ENCODE results near the gene CARMIL3.
"Not testable (repeated sequence)": the region's sequence is repeated elsewhere in the genome, so short reads cannot be mapped to it uniquely, and the experiment has no call there.

CARMIL3 gene, protein sequence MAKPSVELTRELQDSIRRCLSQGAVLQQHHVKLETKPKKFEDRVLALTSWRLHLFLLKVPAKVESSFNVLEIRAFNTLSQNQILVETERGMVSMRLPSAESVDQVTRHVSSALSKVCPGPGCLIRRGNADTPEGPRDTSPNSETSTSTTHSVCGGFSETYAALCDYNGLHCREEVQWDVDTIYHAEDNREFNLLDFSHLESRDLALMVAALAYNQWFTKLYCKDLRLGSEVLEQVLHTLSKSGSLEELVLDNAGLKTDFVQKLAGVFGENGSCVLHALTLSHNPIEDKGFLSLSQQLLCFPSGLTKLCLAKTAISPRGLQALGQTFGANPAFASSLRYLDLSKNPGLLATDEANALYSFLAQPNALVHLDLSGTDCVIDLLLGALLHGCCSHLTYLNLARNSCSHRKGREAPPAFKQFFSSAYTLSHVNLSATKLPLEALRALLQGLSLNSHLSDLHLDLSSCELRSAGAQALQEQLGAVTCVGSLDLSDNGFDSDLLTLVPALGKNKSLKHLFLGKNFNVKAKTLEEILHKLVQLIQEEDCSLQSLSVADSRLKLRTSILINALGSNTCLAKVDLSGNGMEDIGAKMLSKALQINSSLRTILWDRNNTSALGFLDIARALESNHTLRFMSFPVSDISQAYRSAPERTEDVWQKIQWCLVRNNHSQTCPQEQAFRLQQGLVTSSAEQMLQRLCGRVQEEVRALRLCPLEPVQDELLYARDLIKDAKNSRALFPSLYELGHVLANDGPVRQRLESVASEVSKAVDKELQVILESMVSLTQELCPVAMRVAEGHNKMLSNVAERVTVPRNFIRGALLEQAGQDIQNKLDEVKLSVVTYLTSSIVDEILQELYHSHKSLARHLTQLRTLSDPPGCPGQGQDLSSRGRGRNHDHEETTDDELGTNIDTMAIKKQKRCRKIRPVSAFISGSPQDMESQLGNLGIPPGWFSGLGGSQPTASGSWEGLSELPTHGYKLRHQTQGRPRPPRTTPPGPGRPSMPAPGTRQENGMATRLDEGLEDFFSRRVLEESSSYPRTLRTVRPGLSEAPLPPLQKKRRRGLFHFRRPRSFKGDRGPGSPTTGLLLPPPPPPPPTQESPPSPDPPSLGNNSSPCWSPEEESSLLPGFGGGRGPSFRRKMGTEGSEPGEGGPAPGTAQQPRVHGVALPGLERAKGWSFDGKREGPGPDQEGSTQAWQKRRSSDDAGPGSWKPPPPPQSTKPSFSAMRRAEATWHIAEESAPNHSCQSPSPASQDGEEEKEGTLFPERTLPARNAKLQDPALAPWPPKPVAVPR (N-terminal part only)

DNA sequence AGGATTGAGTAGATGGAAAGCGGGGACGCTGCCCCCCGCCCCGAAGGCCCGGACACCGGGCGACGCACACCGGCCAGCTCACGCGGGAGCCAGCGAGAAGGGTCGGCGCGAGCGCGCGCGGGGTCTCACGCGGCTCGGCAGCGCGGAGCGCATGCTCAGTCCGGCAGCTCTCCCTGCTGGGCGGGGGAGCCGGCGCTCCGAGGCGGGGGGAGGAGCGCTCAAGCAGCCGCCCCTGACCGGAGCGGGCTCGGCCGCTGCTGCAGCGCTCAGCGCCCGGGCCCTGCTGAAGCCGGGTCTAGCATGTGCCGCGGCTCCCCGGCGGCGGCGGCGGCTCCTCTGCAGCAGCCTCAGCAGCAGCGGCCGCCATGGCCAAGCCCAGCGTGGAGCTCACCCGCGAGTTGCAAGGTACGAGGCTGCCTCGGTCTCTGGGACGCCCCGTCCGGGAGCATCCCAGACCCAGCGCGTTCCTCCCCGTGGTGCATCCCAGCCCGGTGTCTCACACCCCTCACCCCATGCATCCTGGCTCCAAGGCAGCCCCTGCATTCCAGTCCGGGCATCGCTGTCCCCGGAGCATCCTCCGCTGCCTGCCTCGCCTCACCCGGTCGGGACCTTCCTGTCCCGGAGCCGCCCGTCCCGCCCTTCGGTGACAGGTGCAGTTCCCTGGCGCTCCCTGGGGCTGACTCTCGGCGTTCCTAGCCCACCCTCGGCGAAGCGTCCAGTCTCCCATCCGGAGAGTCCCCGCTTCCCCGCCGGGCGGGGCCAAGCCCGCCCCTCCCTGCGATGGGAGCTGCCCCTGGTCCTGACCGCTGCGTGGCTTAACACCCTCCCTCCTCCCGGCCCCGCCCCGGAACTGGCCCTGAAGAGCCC, at the start of gene CARMIL3:
CARMIL3 (plus strand) TSS at position 221 of the 867 bp plus-strand sequence; CDS start at position 366, 145 bp downstream.
- TF ChIP-seq POLR2AphosphoS5 (IDR thresholded peaks at IDR 0.05; ENCODE audit: borderline replicate concordance, low read depth, low read length) (peak; percentile 58; the same call in 1 of the 2 replicates), FOXP2 (optimal IDR thresholded peaks at IDR 0.05; ENCODE audit: control extremely low read depth, extremely low read length, insufficient read depth) (no peak), EZH2 (IDR thresholded peaks at IDR 0.05) (no peak)
- Histone ChIP-seq H3K9ac (ENCODE audit: insufficient read length) (peak within 1 kb of the TSS; percentile 83), H3K9me3 (ENCODE audit: low read depth, low read length) (no peaks in the 10 kb centered on the region), H3K36me3 (ENCODE audit: insufficient read depth, low read length) (no peaks in the 10 kb centered on the region), H3K27ac (no peak within 1 kb of the TSS), H3K4me3 (peak within 1 kb of the TSS; percentile 84)
- DNase-seq (ENCODE audit: low read depth, low spot score): no peak

DNA sequence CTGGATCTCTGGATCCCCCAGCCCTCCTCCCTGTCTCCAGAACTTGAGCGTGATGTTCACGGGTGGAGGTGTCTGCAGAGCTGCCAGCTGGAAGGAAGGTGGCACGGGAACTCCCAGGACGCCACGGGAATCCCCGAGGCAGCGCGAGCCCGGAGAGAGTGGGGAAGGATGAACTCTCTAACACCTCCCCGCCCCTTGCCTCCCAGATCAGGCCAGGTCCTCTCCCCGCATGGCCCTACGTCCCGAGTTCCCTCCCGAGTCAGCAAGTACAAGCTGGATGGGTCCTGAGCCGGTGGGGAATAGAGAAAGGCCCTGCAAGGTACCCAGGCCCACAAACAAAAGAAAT, 45.4 kb upstream of the CARMIL3 start:
- Histone ChIP-seq H3K9ac (ENCODE audit: insufficient read length) (peak overlapping the region; percentile 45), H3K4me3 (peak overlapping the region; percentile 79)
- H3K36me3 ChIP-seq (ENCODE audit: insufficient read depth, low read length); DNase-seq (ENCODE audit: low read depth, low spot score); H3K9me3 ChIP-seq (ENCODE audit: low read depth, low read length); H3K27ac ChIP-seq: not testable (repeated sequence)

DNA sequence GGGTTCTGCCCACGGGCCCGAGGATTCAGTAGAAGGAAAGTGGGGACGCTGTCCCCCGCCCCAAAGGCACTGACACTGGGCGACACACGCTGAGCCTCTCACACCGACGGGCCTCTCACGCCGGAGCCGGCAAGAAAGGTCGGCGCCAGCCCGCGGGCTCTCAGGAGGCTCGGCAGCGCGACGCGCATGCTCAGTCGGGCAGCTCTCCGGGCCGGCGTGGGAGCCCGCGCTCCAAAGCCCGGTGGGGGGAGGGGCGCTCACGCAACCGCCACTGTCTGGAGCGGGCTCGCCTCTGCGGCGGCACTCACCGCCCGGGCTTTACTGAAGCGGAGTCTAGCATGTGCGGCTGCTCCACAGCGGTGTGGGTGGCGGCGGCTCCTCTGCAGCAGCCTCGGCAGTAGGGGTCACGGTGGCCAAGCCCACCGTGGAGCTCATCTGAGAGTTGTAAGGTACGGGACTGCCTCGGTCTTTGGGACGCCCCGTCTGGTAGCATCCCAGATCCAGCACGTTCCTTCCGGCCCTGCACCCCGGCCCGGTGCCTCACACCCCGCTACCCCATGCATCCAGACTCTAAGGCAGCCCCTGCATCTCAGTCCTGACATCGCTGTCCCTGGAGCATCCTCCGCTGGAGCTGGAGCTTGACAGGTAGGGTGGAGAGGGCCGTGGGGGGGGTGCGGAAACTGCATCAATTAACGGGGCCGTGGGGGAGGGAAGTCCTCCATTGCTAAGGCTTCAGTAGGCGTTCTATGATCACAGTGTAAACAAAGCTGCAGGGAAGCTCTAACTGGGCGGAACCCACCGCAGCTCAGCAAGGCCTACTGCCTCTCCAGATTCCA, 44.8 kb upstream of the CARMIL3 start:
- Histone ChIP-seq H3K4me3 (peak overlapping the region; percentile 79), H3K9ac (ENCODE audit: insufficient read length) (peak overlapping the region; percentile 45)
- not testable (repeated sequence) for H3K9me3 ChIP-seq (ENCODE audit: low read depth, low read length); H3K27ac ChIP-seq; H3K36me3 ChIP-seq (ENCODE audit: insufficient read depth, low read length); DNase-seq (ENCODE audit: low read depth, low spot score)
- peak; percentile 24; the same call in 1 of the 2 replicates for TF ChIP-seq POLR2AphosphoS5 (IDR thresholded peaks at IDR 0.05; ENCODE audit: borderline replicate concordance, low read depth, low read length)

DNA sequence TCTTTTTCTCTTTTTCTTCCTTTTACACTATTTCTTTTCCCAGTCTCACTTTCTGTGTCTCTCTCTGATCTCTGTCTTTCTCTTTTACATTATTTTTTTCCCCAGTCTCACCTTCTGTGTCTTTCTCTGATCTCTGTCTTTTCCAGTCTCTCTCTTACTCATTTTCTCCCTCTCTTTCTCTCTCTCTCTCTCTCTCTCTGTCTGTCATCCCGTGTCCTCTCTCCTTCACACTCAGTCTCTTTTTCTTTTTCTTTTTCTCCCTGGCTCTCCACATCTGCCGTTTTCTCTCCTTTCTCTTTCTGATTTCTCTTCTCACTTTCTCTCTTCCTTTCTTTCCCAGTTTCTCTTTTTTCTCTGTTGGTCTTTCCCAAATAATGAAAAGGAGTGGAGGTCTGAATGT, 40.8 kb upstream of the CARMIL3 start:
- H3K4me3 ChIP-seq: peak overlapping the region; percentile 72
- H3K27ac ChIP-seq: peak overlapping the region; percentile 72
- peak overlapping the region; percentile 47 for H3K9ac ChIP-seq (ENCODE audit: insufficient read length)
- no peak for TF ChIP-seq EZH2 (IDR thresholded peaks at IDR 0.05)
- no peak for TF ChIP-seq POLR2AphosphoS5 (IDR thresholded peaks at IDR 0.05; ENCODE audit: borderline replicate concordance, low read depth, low read length)
- TF ChIP-seq FOXP2 (optimal IDR thresholded peaks at IDR 0.05; ENCODE audit: control extremely low read depth, extremely low read length, insufficient read depth): no peak
- H3K36me3 ChIP-seq (ENCODE audit: insufficient read depth, low read length): no peaks in the 10 kb centered on the region
- H3K9me3 ChIP-seq (ENCODE audit: low read depth, low read length): no peaks in the 10 kb centered on the region
- DNase-seq (ENCODE audit: low read depth, low spot score): no peak

DNA sequence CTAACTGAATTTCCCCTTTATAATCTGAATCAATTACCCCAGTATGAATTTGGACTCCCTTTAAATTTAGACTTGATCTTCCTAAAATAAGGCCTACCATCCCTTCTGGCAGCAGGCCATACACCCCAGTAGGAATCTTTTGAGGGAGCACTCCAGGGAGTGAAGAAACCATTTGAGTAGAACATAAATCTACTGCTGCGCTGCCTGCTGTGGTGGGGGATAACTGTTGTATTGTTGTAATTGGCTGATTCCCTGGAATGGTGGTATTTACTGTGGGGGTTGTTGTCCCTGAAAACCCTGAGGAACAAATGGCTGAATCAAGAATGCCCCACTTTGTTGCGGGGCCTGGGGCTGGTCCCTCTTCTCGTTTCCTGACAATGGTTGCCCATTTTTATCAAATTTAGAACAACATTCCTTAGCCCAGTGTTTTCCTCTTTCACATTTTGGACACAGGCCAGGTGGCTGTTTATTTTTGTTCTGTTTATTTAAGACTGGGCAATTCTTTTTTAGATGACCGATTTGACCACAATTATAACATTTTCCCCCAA, 39.0 kb upstream of the CARMIL3 start:
- Histone ChIP-seq H3K4me3 (peak overlapping the region; percentile 72), H3K27ac (peak overlapping the region; percentile 72; the same call in 1 of the 2 replicates)
- H3K9me3 ChIP-seq (ENCODE audit: low read depth, low read length); H3K36me3 ChIP-seq (ENCODE audit: insufficient read depth, low read length); H3K9ac ChIP-seq (ENCODE audit: insufficient read length): not testable (repeated sequence)
- peak; percentile 30 for DNase-seq (ENCODE audit: low read depth, low spot score)

DNA sequence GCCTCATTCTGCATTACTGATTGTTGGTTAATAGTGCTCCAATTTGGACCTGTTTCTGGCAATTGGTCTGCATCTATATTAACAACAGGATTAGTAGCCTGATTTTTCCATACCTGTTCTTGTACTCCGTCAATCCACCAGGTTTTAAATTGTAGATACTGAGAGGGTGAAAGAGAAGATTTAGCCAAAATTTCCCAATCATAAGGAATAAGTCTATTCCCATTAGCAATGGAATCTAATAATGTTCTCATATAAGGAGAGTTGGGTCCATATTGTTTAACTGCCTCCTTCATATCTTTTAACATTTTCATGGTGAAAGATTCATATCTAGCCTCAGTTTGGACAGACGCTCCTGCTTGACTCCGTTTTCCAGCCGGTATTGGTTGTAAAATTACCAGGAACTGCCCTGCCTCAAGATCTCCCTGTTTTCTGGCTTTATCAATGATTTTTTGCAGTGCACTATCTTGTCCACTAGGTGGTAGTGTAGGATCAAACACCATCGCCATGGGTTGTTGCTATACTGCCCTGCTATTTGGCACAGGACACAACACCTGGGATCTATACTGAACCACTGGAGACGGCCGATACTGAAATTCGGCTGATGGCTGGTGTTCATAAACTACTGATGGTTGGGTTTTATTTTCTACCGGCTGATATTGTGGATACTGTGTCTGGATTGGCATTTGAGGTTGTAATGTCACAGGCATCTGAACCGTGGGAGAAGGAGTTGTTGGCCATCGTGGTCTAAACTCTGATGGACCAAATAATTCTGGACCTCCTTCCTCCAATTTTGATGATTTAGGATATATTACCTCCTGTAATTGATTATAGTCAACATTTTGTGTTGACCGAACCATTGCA, 37.9 kb upstream of the CARMIL3 start:
- peak; percentile 35 for DNase-seq (ENCODE audit: low read depth, low spot score)
- TF ChIP-seq EZH2 (IDR thresholded peaks at IDR 0.05): no peak
- TF ChIP-seq FOXP2 (optimal IDR thresholded peaks at IDR 0.05; ENCODE audit: control extremely low read depth, extremely low read length, insufficient read depth): no peak
- TF ChIP-seq POLR2AphosphoS5 (IDR thresholded peaks at IDR 0.05; ENCODE audit: borderline replicate concordance, low read depth, low read length): no peak
- H3K36me3 ChIP-seq (ENCODE audit: insufficient read depth, low read length): no peaks in the 10 kb centered on the region

DNA sequence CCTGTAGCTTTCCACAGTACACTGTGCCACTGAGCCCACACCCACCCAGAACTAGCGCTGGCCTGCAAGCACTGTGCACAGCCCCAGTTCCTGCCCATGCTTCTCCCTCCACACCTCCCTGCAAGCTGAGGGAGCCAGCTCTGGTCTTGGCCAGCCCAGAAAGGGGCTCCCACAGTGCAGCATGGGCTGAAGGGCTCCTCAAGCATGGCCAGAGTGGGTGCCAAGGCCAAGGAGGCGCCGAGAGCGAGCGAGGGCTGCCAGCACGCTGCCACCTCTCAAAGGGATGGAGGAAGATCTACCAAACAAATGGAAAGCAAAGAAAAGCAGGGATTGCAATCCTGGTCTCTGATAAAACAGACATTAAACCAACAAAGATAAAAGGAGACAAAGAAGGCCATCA, 36.1 kb upstream of the CARMIL3 start:
- H3K9me3 ChIP-seq (ENCODE audit: low read depth, low read length); DNase-seq (ENCODE audit: low read depth, low spot score); H3K27ac ChIP-seq; H3K4me3 ChIP-seq; H3K9ac ChIP-seq (ENCODE audit: insufficient read length); H3K36me3 ChIP-seq (ENCODE audit: insufficient read depth, low read length): not testable (repeated sequence)

More for the DNA sequence above, 37.9 kb upstream of the CARMIL3 start:
- no peak overlapping the region for H3K27ac ChIP-seq
- no peak overlapping the region for H3K9ac ChIP-seq (ENCODE audit: insufficient read length)
- H3K9me3 ChIP-seq (ENCODE audit: low read depth, low read length): no peaks in the 10 kb centered on the region
- H3K4me3 ChIP-seq: no peak overlapping the region

DNA sequence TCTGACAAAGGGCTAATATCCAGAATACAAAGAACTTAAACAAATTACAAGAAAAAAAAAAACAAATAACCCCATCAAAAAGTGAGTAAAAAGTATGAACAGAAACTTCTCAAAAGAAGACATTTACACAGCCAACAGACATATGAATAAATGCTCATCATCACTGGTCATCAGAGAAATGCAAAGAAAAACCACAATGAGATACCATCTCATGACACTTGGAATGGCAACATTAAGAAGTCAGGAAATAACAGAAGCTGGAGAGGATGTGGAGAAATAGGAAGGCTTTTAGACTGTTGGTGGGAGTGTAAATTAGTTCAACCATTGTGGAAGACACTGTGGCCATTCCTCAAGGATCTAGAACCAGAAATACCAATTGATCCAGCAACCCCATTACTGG, 32.8 kb upstream of the CARMIL3 start:
- not testable (repeated sequence) for H3K36me3 ChIP-seq (ENCODE audit: insufficient read depth, low read length)

DNA sequence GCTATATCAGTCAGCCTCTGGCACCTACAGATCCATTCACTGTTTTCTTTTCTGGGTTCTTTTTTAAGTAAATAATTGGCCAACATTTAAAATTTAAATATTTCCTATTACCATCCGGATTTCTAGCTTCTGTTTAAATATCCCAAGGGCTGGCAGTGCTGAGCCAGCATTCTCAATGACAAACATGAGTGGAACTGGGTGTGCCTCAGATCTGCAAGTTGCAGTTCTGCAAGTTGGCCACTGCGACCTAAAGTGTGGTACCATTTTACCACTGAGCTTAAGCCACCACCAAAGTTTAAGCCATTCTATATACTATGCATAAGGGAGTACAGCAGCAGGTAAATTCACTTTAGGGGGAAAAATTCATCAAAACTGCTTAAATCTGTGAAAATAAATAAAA, 31.9 kb upstream of the CARMIL3 start:
- not testable (repeated sequence) for H3K9ac ChIP-seq (ENCODE audit: insufficient read length); H3K36me3 ChIP-seq (ENCODE audit: insufficient read depth, low read length); DNase-seq (ENCODE audit: low read depth, low spot score); H3K9me3 ChIP-seq (ENCODE audit: low read depth, low read length); H3K4me3 ChIP-seq
- H3K27ac ChIP-seq: 0 out of 2 replicates have a peak overlapping the region, but pooled peaks have one; percentile 45

More for the DNA sequence above, 32.8 kb upstream of the CARMIL3 start:
- not testable (repeated sequence) for DNase-seq (ENCODE audit: low read depth, low spot score); H3K9ac ChIP-seq (ENCODE audit: insufficient read length); H3K9me3 ChIP-seq (ENCODE audit: low read depth, low read length); H3K4me3 ChIP-seq; H3K27ac ChIP-seq

DNA sequence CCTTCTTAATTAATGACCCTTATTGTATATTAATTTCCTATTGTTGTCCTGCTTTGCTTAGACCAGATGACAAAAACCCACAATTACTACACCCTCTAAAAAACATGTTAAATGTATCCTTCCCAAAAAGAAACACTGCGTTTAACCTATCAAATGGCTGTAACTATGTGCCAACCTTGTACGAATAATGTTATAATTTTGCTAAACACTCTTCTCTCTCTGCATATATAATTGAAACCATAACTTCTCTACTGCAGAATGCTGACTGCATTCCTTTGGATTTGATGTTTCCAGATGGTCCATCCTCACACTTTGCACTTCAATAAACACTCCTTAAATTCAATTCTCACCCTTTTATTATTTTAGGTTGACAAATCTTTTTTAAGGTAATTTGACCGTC, 31.3 kb upstream of the CARMIL3 start:
- not testable (repeated sequence) for H3K9ac ChIP-seq (ENCODE audit: insufficient read length); DNase-seq (ENCODE audit: low read depth, low spot score); H3K4me3 ChIP-seq; H3K9me3 ChIP-seq (ENCODE audit: low read depth, low read length); H3K36me3 ChIP-seq (ENCODE audit: insufficient read depth, low read length)
- peak overlapping the region; percentile 45; the same call in 1 of the 2 replicates for H3K27ac ChIP-seq

Measured in SK-N-MC (cell line).